ENCODE results near the gene PPP2R3A.
A peak's percentile ranks its signal among the peaks of the same experiment; 100 is the strongest.
"Not testable (repeated sequence)": the region's sequence is repeated elsewhere in the genome, so short reads cannot be mapped to it uniquely, and the experiment has no call there.

PPP2R3A gene

GRCh38 chr3:136070953-136071949 is 105.7 kb downstream of the PPP2R3A start:
- Mint-ChIP-seq H3K36me3 (ENCODE audit: low read depth) (no peaks in the 10 kb centered on the region), H3K27me3 (ENCODE audit: low read depth) (peaks cover 11% of the 10 kb centered on the region), H3K9me3 (no peaks in the 10 kb centered on the region), H3K4me3 (no peak overlapping the region), H3K27ac (no peak overlapping the region), H3K4me1 (ENCODE audit: low read depth) (peaks cover 6% of the 10 kb centered on the region)
- DNase-seq (ENCODE audit: low spot score): no peak

DNA sequence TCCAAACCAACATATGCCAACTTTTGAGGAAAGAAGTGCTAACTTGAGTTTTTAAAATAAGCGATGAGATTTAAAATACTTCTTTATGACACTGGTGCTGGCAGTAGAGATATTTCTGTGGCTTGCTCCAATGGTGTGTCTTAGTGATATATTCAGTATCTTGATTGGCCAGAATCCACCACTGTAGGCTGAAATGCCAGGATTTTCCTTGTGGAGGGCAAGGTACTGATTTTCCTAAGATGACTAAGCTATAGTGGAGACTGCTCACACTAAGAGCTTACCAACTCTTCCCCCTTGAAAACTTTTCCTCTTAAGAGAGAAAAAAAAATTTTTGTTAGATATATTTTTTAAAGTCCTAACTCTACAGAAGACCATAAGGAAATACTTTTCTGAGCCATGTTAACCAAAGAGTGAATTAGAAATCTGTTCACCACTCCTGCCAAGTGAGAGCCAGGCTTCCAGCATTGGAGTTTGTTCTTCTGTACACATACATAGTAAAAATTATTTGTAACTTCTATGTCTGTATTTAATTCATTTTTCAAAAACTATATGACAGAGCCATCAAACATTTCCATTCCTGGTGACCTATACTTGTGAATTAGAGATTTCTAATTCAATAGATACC is 109.1 kb downstream of the PPP2R3A start:
- H3K4me3 Mint-ChIP-seq: no peak overlapping the region
- no peak for DNase-seq (ENCODE audit: low spot score)

GRCh38 chr3:136075218-136075808 is 109.8 kb downstream of the PPP2R3A start:
- H3K27ac Mint-ChIP-seq: no peak overlapping the region
- H3K4me1 Mint-ChIP-seq (ENCODE audit: low read depth): peaks cover 6% of the 10 kb centered on the region
- no peak overlapping the region for H3K4me3 Mint-ChIP-seq
- H3K9me3 Mint-ChIP-seq: no peaks in the 10 kb centered on the region
- no peaks in the 10 kb centered on the region for H3K36me3 Mint-ChIP-seq (ENCODE audit: low read depth)
- H3K27me3 Mint-ChIP-seq (ENCODE audit: low read depth): peaks cover 6% of the 10 kb centered on the region
- peak; percentile 43 for DNase-seq (ENCODE audit: low spot score)

More for the DNA sequence above, 109.1 kb downstream of the PPP2R3A start:
- no peaks in the 10 kb centered on the region for H3K36me3 Mint-ChIP-seq (ENCODE audit: low read depth)
- peaks cover 6% of the 10 kb centered on the region for H3K4me1 Mint-ChIP-seq (ENCODE audit: low read depth)
- no peak overlapping the region for H3K27ac Mint-ChIP-seq
- peaks cover 6% of the 10 kb centered on the region for H3K27me3 Mint-ChIP-seq (ENCODE audit: low read depth)
- no peaks in the 10 kb centered on the region for H3K9me3 Mint-ChIP-seq

DNA sequence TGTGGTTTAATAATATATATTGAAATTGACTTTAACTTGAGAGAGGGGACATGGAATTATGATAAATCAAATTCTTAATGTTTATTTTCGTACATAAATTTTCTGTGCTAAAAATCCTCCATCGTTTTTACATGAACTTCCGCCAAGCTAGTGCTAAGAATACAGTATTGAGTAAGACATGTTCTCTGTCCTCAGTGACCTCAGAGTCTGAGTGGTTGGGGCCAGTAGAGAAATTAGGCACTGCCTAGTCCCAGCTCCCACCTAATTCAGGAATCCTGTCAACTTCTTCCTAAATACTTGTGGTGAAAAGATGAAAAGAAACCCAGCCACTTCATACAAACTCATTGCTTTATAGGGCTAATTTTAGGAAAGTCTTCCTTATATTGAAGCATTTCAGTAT is 110.3 kb downstream of the PPP2R3A start:
- Mint-ChIP-seq H3K27me3 (ENCODE audit: low read depth) (peaks cover 6% of the 10 kb centered on the region), H3K4me3 (no peak overlapping the region), H3K4me1 (ENCODE audit: low read depth) (peaks cover 6% of the 10 kb centered on the region), H3K36me3 (ENCODE audit: low read depth) (no peaks in the 10 kb centered on the region), H3K9me3 (no peaks in the 10 kb centered on the region), H3K27ac (no peak overlapping the region)
- no peak for DNase-seq (ENCODE audit: low spot score)

DNA sequence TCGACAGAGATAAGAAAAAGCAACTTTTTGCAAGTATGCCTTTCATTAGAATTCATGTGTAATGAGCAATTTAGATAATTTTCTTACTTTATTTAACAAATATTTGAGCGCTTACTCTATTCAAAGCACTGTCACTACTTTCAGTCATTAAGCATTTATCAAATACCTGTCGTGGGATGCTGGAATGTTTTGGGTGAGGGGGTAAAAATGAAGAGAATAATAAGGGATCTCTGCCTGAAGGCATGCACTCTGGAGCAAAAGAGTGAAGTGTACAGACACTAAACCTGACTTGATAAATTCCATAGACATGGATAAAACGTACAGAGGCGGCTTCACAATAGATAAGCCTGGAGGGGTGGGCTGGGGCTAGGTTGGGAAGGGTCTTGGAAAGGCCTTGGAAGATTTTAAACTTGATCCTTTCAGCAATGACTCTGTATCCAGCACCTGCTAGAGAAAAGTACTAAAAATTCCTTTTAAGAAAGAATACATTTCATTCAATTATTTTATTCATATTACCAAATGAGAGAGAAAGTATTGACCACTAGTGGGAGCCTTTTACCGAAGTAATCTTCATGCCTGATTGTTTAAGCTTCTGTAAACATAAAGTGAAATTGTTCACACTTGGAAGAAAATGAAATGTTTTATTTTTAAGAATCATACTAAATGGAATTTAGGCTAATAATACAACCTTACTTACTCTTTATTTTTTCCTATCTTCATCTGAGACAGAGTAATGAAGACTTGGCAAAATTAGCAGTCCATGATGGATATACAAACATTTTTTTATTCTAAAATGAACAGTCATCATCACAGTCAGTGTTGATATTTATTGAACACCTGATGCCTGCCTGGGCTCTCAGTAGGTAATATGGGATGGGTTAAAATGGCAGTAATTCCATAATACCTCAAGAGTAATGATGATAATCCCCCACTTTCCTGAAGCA is 113.2 kb downstream of the PPP2R3A start:
- H3K9me3 Mint-ChIP-seq: peaks cover 5% of the 10 kb centered on the region

DNA sequence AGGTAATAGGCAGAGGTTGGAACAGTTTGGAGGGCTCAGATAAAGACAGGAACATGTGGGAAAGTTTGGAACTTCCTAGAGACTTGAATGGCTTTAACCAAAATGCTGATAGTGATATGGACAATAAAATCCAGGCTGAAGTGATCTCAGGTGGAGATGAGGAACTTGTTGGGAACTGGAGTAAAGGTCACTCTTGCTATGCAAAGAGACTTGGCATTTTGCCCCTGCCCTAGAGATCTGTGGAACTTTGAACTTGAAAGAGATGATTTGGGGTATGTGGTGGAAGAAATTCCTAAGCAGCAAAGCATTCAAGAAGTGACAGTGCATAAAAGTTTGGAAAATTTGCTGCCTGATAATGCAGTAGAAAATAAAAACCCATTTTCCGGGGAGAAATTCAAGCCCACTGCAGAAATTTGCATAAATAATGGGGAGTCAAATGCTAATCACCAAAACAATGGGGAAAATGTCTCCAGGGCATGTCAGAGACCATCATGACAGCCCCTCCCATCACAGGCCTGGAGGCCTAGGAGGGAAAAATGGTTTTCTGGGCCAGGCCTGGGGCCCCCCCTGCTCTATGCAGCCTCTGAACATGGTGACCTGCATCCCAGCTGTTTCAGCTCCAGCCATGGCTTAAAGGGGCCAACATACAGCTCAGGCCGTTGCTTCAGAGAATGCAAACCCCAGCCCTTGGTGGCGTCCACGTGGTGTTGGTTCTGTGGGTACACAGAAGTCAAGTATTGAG is 118.3 kb downstream of the PPP2R3A start:
- not testable (repeated sequence) for H3K27ac Mint-ChIP-seq; H3K36me3 Mint-ChIP-seq (ENCODE audit: low read depth); H3K27me3 Mint-ChIP-seq (ENCODE audit: low read depth); DNase-seq (ENCODE audit: low spot score); H3K4me3 Mint-ChIP-seq; H3K4me1 Mint-ChIP-seq (ENCODE audit: low read depth)
- peaks cover 16% of the 10 kb centered on the region for H3K9me3 Mint-ChIP-seq

More for the DNA sequence above, 113.2 kb downstream of the PPP2R3A start:
- Mint-ChIP-seq H3K4me1 (ENCODE audit: low read depth) (peaks cover 2% of the 10 kb centered on the region), H3K27me3 (ENCODE audit: low read depth) (peaks cover 5% of the 10 kb centered on the region), H3K36me3 (ENCODE audit: low read depth) (no peaks in the 10 kb centered on the region), H3K4me3 (no peak overlapping the region), H3K27ac (no peak overlapping the region)
- no peak for DNase-seq (ENCODE audit: low spot score)

- H3K4me1 Mint-ChIP-seq (ENCODE audit: low read depth); H3K4me3 Mint-ChIP-seq; H3K27ac Mint-ChIP-seq; DNase-seq (ENCODE audit: low spot score); H3K36me3 Mint-ChIP-seq (ENCODE audit: low read depth): not testable (repeated sequence)
- peaks cover 12% of the 10 kb centered on the region for H3K27me3 Mint-ChIP-seq (ENCODE audit: low read depth)
- H3K9me3 Mint-ChIP-seq: peaks cover 16% of the 10 kb centered on the region
Measured at GRCh38 chr3:136085067-136085466, 119.5 kb downstream of the PPP2R3A start.

- Mint-ChIP-seq H3K27ac (no peak overlapping the region), H3K4me3 (no peak overlapping the region), H3K36me3 (ENCODE audit: low read depth) (no peaks in the 10 kb centered on the region), H3K9me3 (no peaks in the 10 kb centered on the region), H3K4me1 (ENCODE audit: low read depth) (peaks cover 2% of the 10 kb centered on the region), H3K27me3 (ENCODE audit: low read depth) (peaks cover 24% of the 10 kb centered on the region)
- no peak for DNase-seq (ENCODE audit: low spot score)
Measured at GRCh38 chr3:136093771-136094170, 128.2 kb downstream of the PPP2R3A start.

- no peaks in the 10 kb centered on the region for H3K36me3 Mint-ChIP-seq (ENCODE audit: low read depth)
- H3K4me3 Mint-ChIP-seq: no peak overlapping the region
- H3K27me3 Mint-ChIP-seq (ENCODE audit: low read depth): peaks cover 21% of the 10 kb centered on the region
- no peak overlapping the region for H3K27ac Mint-ChIP-seq
- no peaks in the 10 kb centered on the region for H3K9me3 Mint-ChIP-seq
- no peak for DNase-seq (ENCODE audit: low spot score)
- peaks cover 18% of the 10 kb centered on the region for H3K4me1 Mint-ChIP-seq (ENCODE audit: low read depth)
Measured at GRCh38 chr3:136105044-136105443, 139.5 kb downstream of the PPP2R3A start.

- Mint-ChIP-seq H3K9me3 (no peaks in the 10 kb centered on the region), H3K27ac (no peak overlapping the region), H3K36me3 (ENCODE audit: low read depth) (no peaks in the 10 kb centered on the region), H3K4me3 (no peak overlapping the region), H3K27me3 (ENCODE audit: low read depth) (peaks cover 27% of the 10 kb centered on the region), H3K4me1 (ENCODE audit: low read depth) (peaks cover 18% of the 10 kb centered on the region)
- no peak for DNase-seq (ENCODE audit: low spot score)
Measured at GRCh38 chr3:136106101-136106500, 140.6 kb downstream of the PPP2R3A start.

- Mint-ChIP-seq H3K27me3 (ENCODE audit: low read depth) (peaks cover 40% of the 10 kb centered on the region), H3K36me3 (ENCODE audit: low read depth) (no peaks in the 10 kb centered on the region), H3K9me3 (no peaks in the 10 kb centered on the region), H3K4me1 (ENCODE audit: low read depth) (peaks cover 18% of the 10 kb centered on the region), H3K27ac (no peak overlapping the region), H3K4me3 (no peak overlapping the region)
- no peak for DNase-seq (ENCODE audit: low spot score)
Measured at GRCh38 chr3:136109499-136109898, 144.0 kb downstream of the PPP2R3A start.

DNA sequence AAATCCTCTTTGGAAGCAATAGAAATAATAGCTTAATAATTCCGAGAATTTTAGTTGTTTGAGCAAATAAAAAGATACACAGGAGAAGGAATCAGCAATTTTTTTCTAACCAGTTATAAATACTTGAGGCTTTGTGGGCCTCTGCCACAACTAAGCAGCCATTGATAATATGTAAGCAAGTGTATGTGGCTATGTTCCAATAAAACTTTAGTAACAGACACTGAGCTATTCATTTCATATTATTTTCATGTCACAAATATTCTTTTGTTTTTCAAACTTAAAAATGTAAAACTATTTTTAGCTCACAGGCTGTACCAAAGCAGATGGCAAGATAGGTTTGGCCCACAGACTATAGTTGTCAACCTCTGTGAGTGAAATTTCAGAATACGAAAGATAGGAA is 145.0 kb downstream of the PPP2R3A start:
- Mint-ChIP-seq H3K4me1 (ENCODE audit: low read depth) (peaks cover 14% of the 10 kb centered on the region), H3K27ac (no peak overlapping the region), H3K4me3 (no peak overlapping the region), H3K9me3 (no peaks in the 10 kb centered on the region), H3K36me3 (ENCODE audit: low read depth) (no peaks in the 10 kb centered on the region), H3K27me3 (ENCODE audit: low read depth) (peaks cover 44% of the 10 kb centered on the region)
- no peak for DNase-seq (ENCODE audit: low spot score)

DNA sequence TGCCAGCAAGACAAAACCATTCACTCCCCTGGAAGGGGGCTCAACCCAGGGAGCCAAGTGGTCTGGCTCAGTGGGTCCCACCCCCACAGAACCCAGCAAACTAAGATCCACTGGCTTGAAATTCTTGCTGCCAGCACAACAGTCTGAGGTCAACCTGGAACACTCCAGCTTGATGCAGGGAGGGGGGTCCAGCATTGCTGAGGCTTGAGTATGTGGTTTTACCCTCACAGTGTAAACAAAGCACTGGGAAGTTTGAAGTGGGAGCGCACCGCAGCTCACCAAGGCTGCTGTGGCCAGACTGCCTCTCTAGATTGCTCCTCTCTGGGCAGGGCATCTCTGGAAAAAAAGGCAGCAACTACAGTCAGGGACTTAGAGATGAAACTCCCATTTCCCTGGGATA is 148.9 kb downstream of the PPP2R3A start:
- Mint-ChIP-seq H3K27me3 (ENCODE audit: low read depth) (peaks cover 52% of the 10 kb centered on the region), H3K9me3 (no peaks in the 10 kb centered on the region), H3K4me3 (no peak overlapping the region), H3K4me1 (ENCODE audit: low read depth) (peaks cover 7% of the 10 kb centered on the region), H3K36me3 (ENCODE audit: low read depth) (no peaks in the 10 kb centered on the region), H3K27ac (no peak overlapping the region)
- no peak for DNase-seq (ENCODE audit: low spot score)

Data from T-helper 2 cell treated with Interferon-gamma antibody and Interleukin-4, amounts not matched to agents 5 μg/mL and 100 μg/mL, for 36 hours (primary cell).